Pancreas (tissue), 10 donors: Measurements from ENCODE around the gene C22orf39. TPM values are rescaled to one million over a fixed set of nuclear protein-coding genes. Genes with fewer than 3 reads are reported as not detected.

Experiments used
- ATAC-seq, 4 donors: fragments of 200-7000 bp; cut with Tn5 transposase; one replicate each; pipeline versions ENCODE4 v1.8.0 to v1.9.1; 2020; ENCODE audit warnings: mild to moderate bottlenecking in 4 of 4, moderate library complexity in 4 of 4
- DNase-seq, 6 donors: peaks; one replicate each; pipeline ENCODE4 v3.0.0-alpha.2; 2020
- FAIRE-seq: peaks from 2 replicates; lab custom pipeline; 2012; peaks lifted over from hg19 to GRCh38; lab: Jason Lieb, UNC
- H3K27ac ChIP-seq, 4 donors: fragments of 200-600 bp; sonication (generic); 1 replicate in 3 of 4; 2 replicates in 1 of 4; pipeline versions ENCODE4 v1.5.0 to v1.8.0; 2020
- H3K27me3 ChIP-seq, 4 donors: fragments of 200-600 bp; one replicate each; pipeline ENCODE4 v1.8.0; 2021
- H3K36me3 ChIP-seq, 3 donors: fragments of 200-600 bp; sonication (generic) in 1 of 3; one replicate each; pipeline versions ENCODE4 v1.5.0 to v1.8.0; 2020 to 2021
- H3K4me1 ChIP-seq, 3 donors: fragments of 200-600 bp; one replicate each; pipeline ENCODE4 v1.8.0; 2021
- H3K4me3 ChIP-seq, 4 donors: fragments of 200-600 bp; sonication (generic) in 2 of 4; one replicate each; pipeline versions ENCODE4 v1.5.0 to v1.8.0; 2020 to 2021
- H3K9me3 ChIP-seq, 4 donors: fragments of 200-600 bp; one replicate each; pipeline ENCODE4 v1.8.0; 2021
- CTCF ChIP-seq, 4 donors: fragments of 200-600 bp; sonication (generic) in 3 of 4; IDR thresholded peaks; one replicate each; pipeline versions ENCODE4 v1.5.0 to v1.8.0; 2021; ENCODE audit warnings: antibody characterized with exemption in 4 of 4
- WGBS, 2 donors: extraction: QIAGEN DNeasy Blood & Tissue Kit; methylation state at CpG; one replicate each; pipeline ENCODE4 v1.1.7; 2013; 5-methylcytosine and 5-hydroxymethylcytosine counted together
- intact Hi-C, 3 donors: fragments of 100-400 bp; cut with DNase I; formaldehyde crosslinking; loops; one replicate each; pipeline versions ENCODE4 v1.11.1 to v1.14.2; 2022
- polyA plus RNA-seq, 2 donors: library from polyadenylated mRNA; stranded (reverse); fragments of 200-250 nt; gene quantifications; one replicate each; pipeline ENCODE4 v1.2.3, GENCODE V29; 2013
- total RNA-seq, 6 donors: library from RNA; stranded (reverse); fragmentation: NEBNext Ultra II Directional in 4 of 6; extraction: Animal tissue kit (Norgen Biotek cat#: 25700) in 4 of 6; gene quantifications; one replicate each; pipeline versions ENCODE4 v1.2.1 to v1.2.4, GENCODE V29; 2021 to 2023
- donor health status: healthy with polysubstance abuse.
- donor health status: DM: no; HTN: no; CAD: no; lungs with moderate emphysema.
- donor health status: DM: no; HTN: no; CAD: no.
- donor health status: control.
- donor health status: control.
- donor health status: Bipolar disorder and iron deficiency.
- donor health status: DM: yes; HTN: yes; CAD: no.
- donor health status: DM: no; HTN: no; CAD: no.
- donor health status: DM: no; HTN: no; CAD: no.
- donor health status: DM: yes; HTN: yes; CAD: no.

C22orf39 gene
- total and polyA plus RNA-seq, 8 donors, result 13.3 to 23.1 (median 19.5) TPM

- FAIRE-seq (no peak), DNase-seq (no peak), ATAC-seq (no peak)
- Histone ChIP-seq H3K36me3 (peaks cover 4 to 49% (median 30%) of the 10 kb centered on the region in 3 donors), H3K4me3 (no peak overlapping the region), H3K4me1 (peaks cover 0 to 3% (median under 1%) of the 10 kb centered on the region in 3 donors), H3K9me3 (no peaks in the 10 kb centered on the region), H3K27ac (no peak overlapping the region), H3K27me3 (no peaks in the 10 kb centered on the region)
- WGBS, 2 donors, result 84 to 89% methylated on average over 8 of the region's 8 CpGs
- no peak for TF ChIP-seq CTCF (IDR thresholded peaks at IDR 0.05)
- intact Hi-C loops, result no loop called here
These were observed 24.7 kb upstream of the C22orf39 start for GRCh38 chr22:19472233-19472632.

- Histone ChIP-seq H3K27me3 (no peaks in the 10 kb centered on the region), H3K4me3 (no peak overlapping the region), H3K36me3 (peaks cover 4 to 56% (median 36%) of the 10 kb centered on the region in 3 donors), H3K4me1 (no peaks in the 10 kb centered on the region), H3K27ac (no peak overlapping the region), H3K9me3 (no peaks in the 10 kb centered on the region)
- DNase-seq (no peak), ATAC-seq (no peak), FAIRE-seq (no peak)
- 87 to 92% methylated on average over 11 of the region's 11 CpGs for WGBS, 2 donors
- no peak for TF ChIP-seq CTCF (IDR thresholded peaks at IDR 0.05)
- intact Hi-C loops, result no loop called here
These were observed 24.1 kb upstream of the C22orf39 start for GRCh38 chr22:19471572-19471971.

GRCh38 chr22:19470010-19470409, 22.5 kb upstream of the C22orf39 start:
- ATAC-seq (no peak), DNase-seq (peak in 1 of 6 donors; percentile 41), FAIRE-seq (no peak)
- no peaks in the 10 kb centered on the region for H3K9me3 ChIP-seq
- no peak for TF ChIP-seq CTCF (IDR thresholded peaks at IDR 0.05)
- intact Hi-C loops, result no loop called here
- WGBS, 2 donors, result 97 to 99% methylated on average over 2 of the region's 2 CpGs
- no peaks in the 10 kb centered on the region for H3K27me3 ChIP-seq
- no peak overlapping the region for H3K4me3 ChIP-seq
- no peak overlapping the region for H3K27ac ChIP-seq
- peaks cover 4 to 70% (median 36%) of the 10 kb centered on the region in 3 donors for H3K36me3 ChIP-seq
- no peaks in the 10 kb centered on the region for H3K4me1 ChIP-seq

- ATAC-seq, result no peak
- WGBS, 2 donors, result 90 to 93% methylated on average over 7 of the region's 7 CpGs
- Histone ChIP-seq H3K36me3 (peaks cover 4 to 76% (median 36%) of the 10 kb centered on the region in 3 donors), H3K27ac (no peak overlapping the region), H3K27me3 (no peaks in the 10 kb centered on the region), H3K4me3 (no peak overlapping the region), H3K4me1 (no peaks in the 10 kb centered on the region), H3K9me3 (no peaks in the 10 kb centered on the region)
- intact Hi-C loops, result no loop called here
- no peak for FAIRE-seq
- no peak for DNase-seq
- no peak for TF ChIP-seq CTCF (IDR thresholded peaks at IDR 0.05)
These were observed 21.9 kb upstream of the C22orf39 start for GRCh38 chr22:19469421-19469820.

- TF ChIP-seq CTCF (IDR thresholded peaks at IDR 0.05), result no peak
- DNase-seq (no peak), ATAC-seq (no peak), FAIRE-seq (no peak)
- no peaks in the 10 kb centered on the region for H3K4me1 ChIP-seq
- no peaks in the 10 kb centered on the region for H3K9me3 ChIP-seq
- WGBS, 2 donors, result 91 to 94% methylated on average over 6 of the region's 6 CpGs
- H3K36me3 ChIP-seq, result peaks cover 4 to 83% (median 36%) of the 10 kb centered on the region in 3 donors
- H3K4me3 ChIP-seq, result no peak overlapping the region
- no peaks in the 10 kb centered on the region for H3K27me3 ChIP-seq
- intact Hi-C loops, result no loop called here
- H3K27ac ChIP-seq, result no peak overlapping the region
These were observed 20.4 kb upstream of the C22orf39 start for GRCh38 chr22:19467912-19468311.
